Gastroesophageal sphincter (tissue), 3 donors: ENCODE data around the gene CXorf65.

Experiments used
- CTCF ChIP-seq, 4 experiments: fragments of 200-600 bp in 2 of 4; fragments of 450-650 bp in 2 of 4; sonication (generic) in 1 of 4; IDR thresholded peaks; one replicate each; pipeline ENCODE4 v1.5.1; 2017 to 2019; ENCODE audit warnings: antibody characterized with exemption in 4 of 4, mild to moderate bottlenecking in 2 of 4, moderate library complexity in 2 of 4
- POLR2A ChIP-seq, 2 donors: fragments of 450-650 bp; IDR thresholded peaks; one replicate each; pipeline ENCODE4 v1.6.1; 2017; ENCODE audit warnings: antibody characterized with exemption in 2 of 2, mild to moderate bottlenecking in 2 of 2, moderate library complexity in 1 of 2
- POLR2AphosphoS5 ChIP-seq: sonication (generic); formaldehyde crosslinking; IDR thresholded peaks from one replicate; pipeline ENCODE4 v1.6.1; 2017; ENCODE audit warnings: antibody characterized with exemption

GRCh38 chrX:71107762-71108360 lies 1.3 kb upstream of the CXorf65 start:
- TF ChIP-seq POLR2A (IDR thresholded peaks at IDR 0.05) = no peak
- TF ChIP-seq CTCF (IDR thresholded peaks at IDR 0.05) = no peak
- TF ChIP-seq POLR2AphosphoS5 = no peak
